K562 (cell line): ENCODE measurements around the gene ATP2B1. TPM values are rescaled to one million over a fixed set of nuclear protein-coding genes. Genes with fewer than 3 reads are reported as not detected.

Experiments used
- CBX3 ChIP-seq, 2 experiments: IDR thresholded peaks; 1 replicate in 1 of 2; 2 replicates in 1 of 2; pipeline ENCODE4 v1.6.1; 2012; ENCODE audit warnings: inconsistent platforms in 2 of 2, low read length in 2 of 2, borderline replicate concordance in 1 of 2, control low read depth in 1 of 2
- CCNT2 ChIP-seq: IDR thresholded peaks from 2 replicates; pipeline ENCODE4 v1.6.1; 2011; ENCODE audit warnings: borderline replicate concordance, low read depth, mild to moderate bottlenecking, moderate library complexity, mixed read lengths, low read length; ENCODE audit not compliant: insufficient read length; ENCODE audit errors: extremely low read depth
- KAT7 ChIP-seq: sonication (generic); formaldehyde crosslinking; IDR thresholded peaks from 2 replicates; pipeline ENCODE4 v1.8.0; 2022; ENCODE audit warnings: missing genetic modification reagents, mild to moderate bottlenecking, borderline replicate concordance
- LARP7 ChIP-seq: fragments of 450-650 bp; IDR thresholded peaks from 2 replicates; pipeline ENCODE4 v1.6.1; 2016
- NCOA2 ChIP-seq, 2 experiments: fragments of 450-650 bp; IDR thresholded peaks; 2 replicates each; pipeline ENCODE4 v1.6.1; 2018; ENCODE audit warnings: mild to moderate bottlenecking in 2 of 2, moderate library complexity in 1 of 2; ENCODE audit not compliant: partially characterized antibody in 2 of 2
- RBM17 ChIP-seq: fragments of 200-400 bp; formaldehyde crosslinking; IDR thresholded peaks from 2 replicates; pipeline ENCODE4 v1.6.1; 2017; ENCODE audit warnings: low read depth, mild to moderate bottlenecking, low read length, borderline replicate concordance
- SAFB2 ChIP-seq: fragments of 200-400 bp; formaldehyde crosslinking; IDR thresholded peaks from 2 replicates; pipeline ENCODE4 v1.6.1; 2018; ENCODE audit warnings: borderline replicate concordance, low read length, low read depth, moderate library complexity; ENCODE audit not compliant: severe bottlenecking
- SMARCA4 ChIP-seq: fragments of 450-650 bp; IDR thresholded peaks from 2 replicates; pipeline ENCODE4 v1.6.1; 2016
- USF2 ChIP-seq: sonication (generic); formaldehyde crosslinking; IDR thresholded peaks from 2 replicates; pipeline ENCODE4 v1.5.0; 2020; ENCODE audit warnings: missing genetic modification reagents
- XRCC4 ChIP-seq: IDR thresholded peaks from one replicate; pipeline ENCODE4 v1.6.1; 2011; ENCODE audit not compliant: insufficient read depth, insufficient read length; ENCODE audit errors: extremely low read depth
- ZBTB49 ChIP-seq: sonication (generic); formaldehyde crosslinking; IDR thresholded peaks from 2 replicates; pipeline ENCODE4 v1.8.0; 2022; ENCODE audit warnings: missing genetic modification reagents, mild to moderate bottlenecking, borderline replicate concordance
- ZC3H8 ChIP-seq: fragments of 450-650 bp; IDR thresholded peaks from 2 replicates; pipeline ENCODE4 v1.6.1; 2017
- polyA plus RNA-seq, 8 experiments: library from polyadenylated mRNA; depleted of rRNA in 4 of 8; stranded (reverse) in 5 of 8; unstranded in 3 of 8; fragments of >200 nt; fragmentation: Nextera tagmentation in 2 of 8; fragmentation: Illumina TruSeq in 1 of 8; extraction: Ambion mirVana in 2 of 8; extraction: Trizol in 1 of 8; gene quantifications; 2 replicates each; pipeline versions ENCODE4 v1.2.1 to v1.2.3, GENCODE V29; 2011 to 2014; ENCODE audit warnings: inconsistent platforms in 1 of 8, missing spikeins in 1 of 8
- total RNA-seq, 7 experiments: library from RNA; depleted of rRNA in 6 of 7; stranded (reverse); fragments of >200 nt in 6 of 7; fragmentation: Illumina TruSeq in 2 of 7; extraction: Trizol in 2 of 7; gene quantifications; 2 replicates each; pipeline versions ENCODE4 v1.2.1 to v1.2.3, GENCODE V29; 2011 to 2021; ENCODE audit warnings: low replicate concordance in 1 of 7
- TF ChIP-seq, protein P1 (sequence below): sonication (generic); formaldehyde crosslinking; IDR thresholded peaks from 2 replicates; pipeline ENCODE4 v1.8.1; 2023; ENCODE audit warnings: mild to moderate bottlenecking, missing genetic modification reagents
- TF ChIP-seq, protein P2 (sequence below): fragments of 450-650 bp; IDR thresholded peaks from 2 replicates; pipeline ENCODE4 v1.6.1; 2016; ENCODE audit warnings: low read depth

ATP2B1 gene
- total and polyA plus RNA-seq, 9 of the 15 experiments (the other 6 are each of a cell fraction or from before 2014, with no cell fraction given): 8.6 to 39.0 (median 27.8) TPM

DNA sequence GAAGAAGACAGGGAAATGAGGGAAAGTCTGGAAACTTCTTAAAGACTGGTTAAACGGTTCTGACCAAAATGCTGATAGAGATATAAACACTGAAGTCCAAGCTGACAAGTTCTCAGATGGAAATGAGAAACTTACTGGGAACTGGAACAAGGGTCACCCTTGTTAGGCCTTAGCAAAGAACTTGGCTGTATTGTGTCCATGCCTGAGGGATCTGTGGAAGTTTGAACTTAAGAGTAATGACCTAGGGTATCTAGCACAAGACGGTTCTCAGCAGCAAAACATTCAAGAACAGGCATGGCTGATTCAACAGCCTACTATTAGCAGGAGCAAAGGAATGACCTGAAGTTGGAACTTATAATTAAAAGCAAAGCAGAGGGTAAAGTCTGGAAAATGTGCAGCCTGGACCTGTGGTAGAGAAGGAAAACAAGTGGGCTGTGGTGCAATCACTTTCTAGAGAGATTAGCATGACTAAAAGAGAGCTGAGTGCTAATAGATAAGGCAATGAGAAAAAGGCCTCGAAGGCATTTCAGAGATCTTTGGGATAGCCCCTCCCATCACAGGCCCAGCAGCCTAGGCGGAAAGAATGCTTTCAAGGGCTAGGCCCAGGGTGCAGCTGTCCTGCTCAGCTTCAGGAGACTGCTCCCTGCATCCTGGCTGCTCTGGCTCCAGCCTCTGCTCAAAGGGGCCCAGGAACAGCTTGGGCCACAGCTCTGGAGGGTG lies 60.3 kb downstream of the ATP2B1 start (continued):
- no peak for TF ChIP-seq ZBTB49 (CRISPR knock-in tag)
- TF ChIP-seq KAT7: no peak
- TF ChIP-seq, protein P1, sequence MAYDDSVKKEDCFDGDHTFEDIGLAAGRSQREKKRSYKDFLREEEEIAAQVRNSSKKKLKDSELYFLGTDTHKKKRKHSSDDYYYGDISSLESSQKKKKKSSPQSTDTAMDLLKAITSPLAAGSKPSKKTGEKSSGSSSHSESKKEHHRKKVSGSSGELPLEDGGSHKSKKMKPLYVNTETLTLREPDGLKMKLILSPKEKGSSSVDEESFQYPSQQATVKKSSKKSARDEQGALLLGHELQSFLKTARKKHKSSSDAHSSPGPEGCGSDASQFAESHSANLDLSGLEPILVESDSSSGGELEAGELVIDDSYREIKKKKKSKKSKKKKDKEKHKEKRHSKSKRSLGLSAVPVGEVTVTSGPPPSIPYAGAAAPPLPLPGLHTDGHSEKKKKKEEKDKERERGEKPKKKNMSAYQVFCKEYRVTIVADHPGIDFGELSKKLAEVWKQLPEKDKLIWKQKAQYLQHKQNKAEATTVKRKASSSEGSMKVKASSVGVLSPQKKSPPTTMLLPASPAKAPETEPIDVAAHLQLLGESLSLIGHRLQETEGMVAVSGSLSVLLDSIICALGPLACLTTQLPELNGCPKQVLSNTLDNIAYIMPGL (CRISPR knock-in tag): no peak
- TF ChIP-seq, protein P2, sequence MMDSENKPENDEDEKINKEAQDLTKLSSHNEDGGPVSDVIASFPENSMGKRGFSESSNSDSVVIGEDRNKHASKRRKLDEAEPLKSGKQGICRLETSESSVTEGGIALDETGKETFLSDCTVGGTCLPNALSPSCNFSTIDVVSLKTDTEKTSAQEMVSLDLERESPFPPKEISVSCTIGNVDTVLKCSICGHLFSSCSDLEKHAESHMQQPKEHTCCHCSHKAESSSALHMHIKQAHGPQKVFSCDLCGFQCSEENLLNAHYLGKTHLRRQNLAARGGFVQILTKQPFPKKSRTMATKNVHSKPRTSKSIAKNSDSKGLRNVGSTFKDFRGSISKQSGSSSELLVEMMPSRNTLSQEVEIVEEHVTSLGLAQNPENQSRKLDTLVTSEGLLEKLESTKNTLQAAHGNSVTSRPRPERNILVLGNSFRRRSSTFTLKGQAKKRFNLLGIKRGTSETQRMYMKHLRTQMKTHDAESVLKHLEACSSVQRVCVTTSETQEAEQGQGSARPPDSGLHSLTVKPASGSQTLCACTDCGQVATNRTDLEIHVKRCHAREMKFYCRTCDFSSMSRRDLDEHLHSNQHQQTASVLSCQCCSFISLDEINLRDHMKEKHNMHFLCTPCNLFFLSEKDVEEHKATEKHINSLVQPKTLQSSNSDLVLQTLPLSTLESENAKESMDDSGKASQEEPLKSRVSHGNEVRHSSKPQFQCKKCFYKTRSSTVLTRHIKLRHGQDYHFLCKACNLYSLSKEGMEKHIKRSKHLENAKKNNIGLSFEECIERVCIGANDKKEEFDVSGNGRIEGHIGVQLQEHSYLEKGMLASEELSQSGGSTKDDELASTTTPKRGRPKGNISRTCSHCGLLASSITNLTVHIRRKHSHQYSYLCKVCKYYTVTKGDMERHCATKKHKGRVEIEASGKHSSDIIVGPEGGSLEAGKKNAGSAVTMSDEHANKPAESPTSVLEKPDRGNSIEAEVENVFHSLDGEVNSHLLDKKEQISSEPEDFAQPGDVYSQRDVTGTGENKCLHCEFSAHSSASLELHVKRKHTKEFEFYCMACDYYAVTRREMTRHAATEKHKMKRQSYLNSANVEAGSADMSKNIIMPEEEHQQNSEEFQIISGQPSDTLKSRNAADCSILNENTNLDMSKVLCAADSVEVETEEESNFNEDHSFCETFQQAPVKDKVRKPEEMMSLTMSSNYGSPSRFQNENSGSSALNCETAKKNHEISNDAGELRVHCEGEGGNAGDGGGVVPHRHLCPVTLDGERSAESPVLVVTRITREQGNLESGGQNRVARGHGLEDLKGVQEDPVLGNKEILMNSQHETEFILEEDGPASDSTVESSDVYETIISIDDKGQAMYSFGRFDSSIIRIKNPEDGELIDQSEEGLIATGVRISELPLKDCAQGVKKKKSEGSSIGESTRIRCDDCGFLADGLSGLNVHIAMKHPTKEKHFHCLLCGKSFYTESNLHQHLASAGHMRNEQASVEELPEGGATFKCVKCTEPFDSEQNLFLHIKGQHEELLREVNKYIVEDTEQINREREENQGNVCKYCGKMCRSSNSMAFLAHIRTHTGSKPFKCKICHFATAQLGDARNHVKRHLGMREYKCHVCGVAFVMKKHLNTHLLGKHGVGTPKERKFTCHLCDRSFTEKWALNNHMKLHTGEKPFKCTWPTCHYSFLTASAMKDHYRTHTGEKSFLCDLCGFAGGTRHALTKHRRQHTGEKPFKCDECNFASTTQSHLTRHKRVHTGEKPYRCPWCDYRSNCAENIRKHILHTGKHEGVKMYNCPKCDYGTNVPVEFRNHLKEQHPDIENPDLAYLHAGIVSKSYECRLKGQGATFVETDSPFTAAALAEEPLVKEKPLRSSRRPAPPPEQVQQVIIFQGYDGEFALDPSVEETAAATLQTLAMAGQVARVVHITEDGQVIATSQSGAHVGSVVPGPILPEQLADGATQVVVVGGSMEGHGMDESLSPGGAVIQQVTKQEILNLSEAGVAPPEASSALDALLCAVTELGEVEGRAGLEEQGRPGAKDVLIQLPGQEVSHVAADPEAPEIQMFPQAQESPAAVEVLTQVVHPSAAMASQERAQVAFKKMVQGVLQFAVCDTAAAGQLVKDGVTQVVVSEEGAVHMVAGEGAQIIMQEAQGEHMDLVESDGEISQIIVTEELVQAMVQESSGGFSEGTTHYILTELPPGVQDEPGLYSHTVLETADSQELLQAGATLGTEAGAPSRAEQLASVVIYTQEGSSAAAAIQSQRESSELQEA: no peak
- no peak for TF ChIP-seq USF2
- TF ChIP-seq ZC3H8: no peak
- no peak for TF ChIP-seq NCOA2 (IDR thresholded peaks at IDR 0.05; ENCODE audit: partially characterized antibody in 2 of 2)
- peak in 1 of 2 experiments; percentile 16; a peak in 1 of 3 replicates for TF ChIP-seq CBX3 (IDR thresholded peaks at IDR 0.05; ENCODE audit: borderline replicate concordance in 1 of 2, low read length in 2 of 2)
- TF ChIP-seq RBM17: no peak
- TF ChIP-seq SMARCA4: peak; percentile 72; the same call in 1 of the 2 replicates
- TF ChIP-seq LARP7: no peak
- TF ChIP-seq CCNT2: no peak
- no peak for TF ChIP-seq XRCC4
- no peak for TF ChIP-seq SAFB2
